GM19468 (cell line): Measurements from ENCODE around the gene TMTC2.
A peak's percentile ranks its signal among the peaks of the same experiment; 100 is the strongest.

Experiments used
- ATAC-seq: cut with Tn5 transposase; IDR thresholded peaks from one replicate; pipeline ENCODE4 v1.9.1; 2021; ENCODE audit warnings: mild to moderate bottlenecking, moderate library complexity, moderate number of reproducible peaks; ENCODE audit not compliant: unreplicated experiment; ENCODE audit errors: extremely low read depth

Gene TMTC2

DNA sequence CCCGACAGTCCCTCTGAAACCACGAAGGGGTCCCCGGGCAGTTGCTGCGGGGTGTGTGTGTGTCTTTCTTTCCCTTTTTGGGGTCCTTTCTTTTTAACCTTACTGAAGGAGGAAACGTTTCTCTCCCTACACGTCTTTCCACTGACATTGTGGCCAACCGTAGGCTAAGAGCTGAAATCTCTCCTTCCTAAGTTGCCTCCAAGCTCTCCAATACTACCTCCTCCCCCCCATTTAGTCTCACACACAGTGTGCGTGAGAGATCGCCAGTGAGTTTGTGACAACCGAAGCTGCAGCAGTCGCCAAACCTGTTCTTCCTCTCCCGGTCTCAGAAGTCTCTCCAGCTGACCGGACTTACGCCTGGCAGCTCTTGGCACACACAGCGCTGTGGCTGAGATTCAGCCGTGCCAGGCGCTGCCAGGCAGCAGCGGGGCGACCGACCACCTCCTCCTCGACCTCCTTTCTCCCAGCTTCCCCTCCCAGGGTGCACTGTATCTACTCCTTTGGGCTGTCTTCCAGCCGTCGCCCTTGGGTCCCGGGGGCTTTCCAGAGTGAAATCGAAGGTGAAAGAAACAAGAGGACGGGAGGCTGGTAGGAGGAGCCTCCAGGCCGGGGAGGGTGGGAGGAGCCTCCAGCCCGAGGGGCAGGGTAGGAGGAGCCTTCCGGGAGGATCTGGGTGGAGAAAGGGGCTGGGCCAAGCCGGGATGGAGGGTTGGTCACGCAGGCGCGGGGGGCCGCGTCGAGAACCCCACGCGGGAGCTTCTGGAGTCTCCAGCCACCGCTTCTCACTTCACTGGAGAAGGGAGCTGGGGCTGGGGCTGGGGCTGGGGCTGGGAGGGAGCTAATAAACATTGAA, at the start of gene TMTC2:
TMTC2 (plus strand) TSS at position 739 of the 853 bp plus-strand sequence.
- ATAC-seq = peak; percentile 74

DNA sequence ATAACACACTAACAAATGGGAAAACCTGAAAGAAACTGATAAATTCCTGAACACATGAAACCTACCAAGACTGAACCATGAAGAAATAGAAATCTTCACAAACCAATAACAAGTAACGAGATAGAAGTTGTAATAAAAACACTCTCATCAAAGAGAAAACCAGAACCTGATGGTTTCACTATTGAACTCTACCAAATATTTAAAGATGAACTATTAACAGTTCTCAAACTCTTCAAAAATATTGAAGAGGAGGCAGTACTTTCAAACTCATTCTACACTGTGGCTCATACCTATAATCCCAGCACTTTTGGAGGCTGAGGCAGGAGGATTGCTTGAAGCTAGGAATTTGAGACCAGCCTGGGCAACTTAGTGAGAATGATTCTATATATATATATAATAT, 48.4 kb upstream of the TMTC2 start:
- peak; percentile 52 for ATAC-seq

DNA sequence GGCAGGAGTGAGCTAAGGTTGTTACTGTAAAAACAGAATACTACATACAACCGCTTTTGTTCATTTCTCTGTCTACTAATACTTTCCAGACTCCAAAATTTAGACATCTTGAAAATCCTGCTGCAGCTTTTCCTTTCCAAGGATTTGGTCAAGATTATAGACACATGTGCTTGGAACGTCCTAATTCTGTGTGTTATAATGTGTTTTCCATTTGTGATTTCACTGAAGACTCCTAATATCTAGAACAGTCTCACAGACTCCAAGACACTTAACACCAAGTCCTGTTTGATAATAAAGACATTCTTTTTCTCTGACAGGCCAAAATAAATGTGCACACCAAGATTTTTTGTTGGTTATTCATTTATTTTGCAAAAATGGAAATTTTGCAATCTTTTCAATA, 41.8 kb upstream of the TMTC2 start:
- ATAC-seq = no peak

DNA sequence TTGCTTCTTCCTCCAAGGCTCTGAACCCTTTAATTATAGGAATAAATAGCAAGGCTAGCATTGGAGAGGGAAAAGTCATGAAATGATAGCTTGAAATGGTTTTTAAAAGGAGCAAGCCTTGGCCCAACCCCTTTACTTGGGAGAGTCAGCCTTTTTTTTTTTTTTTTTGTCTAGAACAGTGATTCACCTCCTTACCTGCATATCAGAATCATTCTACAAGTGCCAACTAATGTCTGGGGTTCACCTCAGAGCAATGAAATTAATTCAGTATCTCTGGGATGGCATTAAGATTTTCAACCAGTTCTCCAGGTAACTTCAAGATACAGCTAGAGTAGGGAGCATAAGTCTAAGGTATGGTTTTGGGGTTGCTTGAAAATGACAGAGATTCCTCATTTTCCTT, 41.3 kb upstream of the TMTC2 start:
- no peak for ATAC-seq

DNA sequence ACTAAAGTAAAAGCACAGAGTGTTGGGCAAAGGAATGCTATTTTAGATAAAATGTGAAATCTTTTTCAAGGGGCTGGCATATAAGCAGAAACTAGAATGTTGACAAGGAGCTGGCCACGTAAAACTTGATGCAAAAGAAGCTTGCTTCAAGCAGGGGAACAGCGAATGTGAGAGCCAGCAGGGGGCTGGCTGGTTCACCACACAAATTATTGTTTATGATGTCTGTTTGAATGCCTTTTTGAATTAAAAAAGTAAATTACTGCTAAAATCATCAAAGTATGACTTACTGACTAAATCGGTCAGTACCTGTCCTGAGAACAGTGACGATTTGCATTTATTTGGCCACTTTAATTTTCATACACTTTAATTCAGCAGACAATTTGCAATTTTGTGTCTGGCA, 38.9 kb upstream of the TMTC2 start:
- ATAC-seq = no peak

DNA sequence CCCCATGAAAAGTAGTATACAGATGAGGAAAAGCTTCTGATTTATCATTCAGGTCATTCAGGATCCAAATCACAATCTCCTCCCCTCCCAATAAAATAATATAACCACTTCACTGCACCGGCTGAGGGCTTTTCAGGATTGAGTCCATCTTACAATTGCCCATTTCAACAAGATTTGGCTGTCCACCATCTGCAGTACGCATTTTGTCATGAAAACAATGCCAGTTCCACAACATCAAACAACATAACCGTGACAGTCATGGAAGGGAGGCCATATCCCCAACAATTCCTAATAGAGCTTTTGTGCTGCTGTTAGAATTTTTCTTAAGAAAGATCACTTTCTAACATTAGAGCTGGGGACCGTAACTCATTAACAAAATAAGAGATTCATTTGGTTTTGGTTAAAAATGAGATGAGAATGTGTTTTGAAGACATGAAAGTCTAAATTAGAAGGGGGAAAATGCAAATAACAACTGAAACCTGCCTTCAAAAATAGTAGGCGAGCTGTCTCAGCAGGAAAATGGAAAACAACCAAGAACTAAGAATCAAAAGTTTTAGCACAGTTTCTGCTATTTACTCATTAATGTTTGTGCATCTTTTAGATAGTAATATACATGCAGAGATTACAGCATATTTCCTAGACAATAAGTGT, 38.3 kb upstream of the TMTC2 start:
- ATAC-seq = no peak

DNA sequence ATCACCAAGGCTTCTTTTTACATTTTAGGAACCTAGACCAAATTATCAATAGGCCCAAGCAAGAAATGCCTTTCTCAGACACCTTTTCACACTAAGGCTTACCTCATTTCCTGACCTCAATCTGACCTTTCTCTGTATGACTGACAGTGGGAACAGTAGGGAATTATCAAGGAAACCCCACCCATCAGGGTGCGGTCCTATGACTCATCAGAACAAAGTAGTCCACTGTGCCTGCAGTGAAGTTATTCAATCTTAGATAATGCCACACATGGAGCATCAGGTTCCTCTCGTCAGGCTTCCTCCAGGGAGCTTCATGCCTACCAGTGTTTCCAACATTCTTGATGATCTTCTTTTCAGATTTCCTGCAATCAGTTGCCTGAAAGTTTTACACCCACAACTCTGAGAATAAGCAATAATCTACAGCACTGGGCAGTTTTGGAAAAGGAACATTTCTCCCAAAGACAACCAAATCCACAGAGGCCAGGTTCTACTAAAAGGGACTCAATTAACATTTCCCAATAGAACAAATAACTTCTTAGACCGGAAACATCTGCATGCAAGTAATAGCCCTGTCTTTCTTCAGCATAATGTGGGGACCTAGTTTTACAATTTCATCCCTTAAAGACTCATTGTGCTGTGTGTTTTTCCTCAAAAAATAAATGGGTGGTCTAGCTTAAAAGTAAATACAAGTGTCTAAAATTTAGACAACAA, 35.9 kb upstream of the TMTC2 start:
- ATAC-seq = peak; percentile 52

DNA sequence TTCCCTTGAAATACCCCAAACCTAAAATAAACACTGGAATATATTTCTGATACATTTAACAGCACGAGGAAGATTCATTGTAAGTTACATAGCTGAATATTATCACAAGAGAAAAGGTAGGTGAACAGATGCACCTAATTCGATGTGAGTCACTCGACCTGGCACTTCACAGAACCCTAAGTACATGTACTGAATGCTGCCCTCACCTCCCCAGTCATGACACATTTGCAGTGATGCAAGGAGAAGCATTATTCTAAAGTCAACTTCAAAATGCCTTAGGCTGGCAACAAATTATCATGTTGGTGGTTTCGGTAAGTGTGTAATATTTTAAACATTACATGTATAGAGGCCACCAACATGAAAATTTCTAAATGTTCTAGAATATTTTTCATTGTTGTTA, 35.2 kb upstream of the TMTC2 start:
- ATAC-seq = no peak

DNA sequence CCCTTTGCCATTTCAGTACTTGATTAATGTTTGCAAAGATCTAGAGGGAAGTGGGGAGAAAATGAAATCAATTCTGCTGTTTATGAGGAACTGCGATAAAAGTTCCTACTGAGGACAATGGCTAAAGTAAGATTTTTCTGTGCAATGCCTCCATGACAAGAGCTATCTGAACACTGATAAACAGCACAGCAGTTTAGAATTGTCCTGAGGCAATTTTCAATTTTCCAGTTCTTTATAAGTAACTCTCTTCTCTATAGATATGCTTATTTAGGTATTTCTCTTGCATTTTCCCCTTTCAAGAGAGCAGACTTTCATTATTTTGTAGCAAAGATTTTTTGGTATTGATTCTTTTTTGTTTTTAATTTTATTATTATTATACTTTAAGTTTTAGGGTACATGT, 34.6 kb upstream of the TMTC2 start:
- no peak for ATAC-seq

DNA sequence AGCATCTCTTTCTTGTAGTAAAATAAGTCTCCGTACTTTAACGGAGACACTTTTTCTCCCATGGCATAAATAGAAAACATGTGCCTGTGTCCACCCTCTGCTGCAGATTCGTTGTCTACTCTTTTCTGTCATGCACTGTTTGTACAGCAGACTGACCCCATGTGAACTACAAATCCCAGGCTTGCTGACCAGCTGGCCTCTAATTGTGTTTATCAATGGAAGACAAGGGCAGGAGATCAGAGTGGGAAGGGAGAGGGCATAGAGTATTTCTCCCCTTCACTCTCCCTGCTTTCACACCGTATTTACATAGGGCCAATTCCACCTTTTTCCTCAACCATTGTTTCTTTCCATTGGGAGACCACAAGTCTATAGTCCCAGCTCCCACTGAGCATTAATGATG, 31.0 kb upstream of the TMTC2 start:
- ATAC-seq = no peak

DNA sequence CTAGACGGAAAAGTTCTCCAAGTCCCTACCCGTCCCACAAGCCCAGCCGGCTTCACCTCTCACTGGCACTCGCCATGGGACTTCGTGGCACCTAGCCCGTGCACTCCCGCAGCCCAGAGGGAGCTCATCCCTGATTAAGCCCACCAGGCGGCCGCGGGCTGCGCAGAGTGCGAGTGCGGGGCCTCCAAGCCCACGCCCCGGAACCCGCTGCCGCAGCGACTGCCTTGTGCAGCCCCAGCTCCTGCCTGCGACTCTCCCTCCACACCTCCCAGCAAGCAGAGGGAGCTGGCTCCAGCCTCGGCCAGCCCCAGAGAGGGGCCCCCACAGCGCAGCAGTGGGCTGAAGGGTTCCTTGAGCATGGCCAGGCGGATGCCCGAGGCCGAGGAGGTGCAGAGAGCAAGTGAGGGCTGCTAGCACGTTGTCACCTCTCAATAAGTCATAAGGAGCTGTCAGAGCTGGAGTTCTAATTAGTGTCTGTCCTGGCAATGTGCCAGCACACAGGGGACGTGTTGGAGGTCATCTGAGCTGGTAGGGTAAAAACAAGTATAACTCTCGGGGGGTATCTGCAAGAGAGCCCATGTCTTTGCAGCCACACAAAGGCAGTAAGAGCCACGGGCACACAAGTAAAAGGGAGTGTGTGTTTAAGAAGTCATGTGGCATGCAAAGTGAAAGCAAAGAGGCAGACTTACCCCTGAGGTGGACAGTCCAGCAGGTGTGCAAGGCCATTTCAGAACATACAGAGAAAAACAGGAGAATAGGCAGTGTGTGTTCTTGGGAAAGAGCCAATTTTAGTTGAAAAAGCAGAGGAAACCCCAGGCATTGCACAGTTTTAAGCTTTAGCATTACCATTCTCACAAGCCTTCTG, 27.1 kb upstream of the TMTC2 start:
- no peak for ATAC-seq

DNA sequence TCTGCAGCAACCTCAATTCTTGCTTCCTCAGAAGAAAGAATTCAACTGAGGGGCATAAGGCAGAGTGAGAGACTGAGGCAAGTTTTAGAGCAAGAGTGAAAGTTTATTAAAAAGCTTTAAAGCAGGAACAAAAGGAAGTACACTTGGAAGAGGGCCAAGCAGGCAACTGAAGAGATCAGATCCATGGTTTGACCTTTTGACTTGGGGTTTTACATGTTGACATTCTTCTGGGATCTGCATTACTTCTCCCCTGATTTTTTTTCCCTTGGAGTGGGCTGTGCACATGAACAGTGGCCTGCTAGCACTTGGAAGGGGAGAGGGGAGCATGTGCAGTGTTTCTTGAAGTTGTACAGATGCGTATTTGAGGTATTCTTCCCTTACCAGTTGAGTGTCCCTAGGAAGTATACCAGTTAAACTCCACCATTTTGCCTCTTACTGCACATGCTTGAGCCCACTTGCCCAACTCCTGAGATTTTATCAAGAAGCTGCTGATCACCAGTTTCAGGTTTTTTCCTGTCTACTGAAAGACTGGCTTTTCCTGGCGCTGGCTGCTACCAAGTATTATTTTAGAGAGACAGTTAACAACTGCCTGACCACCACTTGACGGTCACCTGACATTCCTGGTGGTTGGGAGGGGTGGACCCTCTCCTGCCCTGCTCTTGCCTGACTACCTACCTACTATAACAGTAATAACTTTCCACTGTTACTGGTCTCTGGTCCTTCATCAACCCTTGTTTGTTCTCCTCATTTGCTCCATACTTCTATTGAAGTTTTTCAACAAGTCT, 26.0 kb upstream of the TMTC2 start:
- no peak for ATAC-seq

DNA sequence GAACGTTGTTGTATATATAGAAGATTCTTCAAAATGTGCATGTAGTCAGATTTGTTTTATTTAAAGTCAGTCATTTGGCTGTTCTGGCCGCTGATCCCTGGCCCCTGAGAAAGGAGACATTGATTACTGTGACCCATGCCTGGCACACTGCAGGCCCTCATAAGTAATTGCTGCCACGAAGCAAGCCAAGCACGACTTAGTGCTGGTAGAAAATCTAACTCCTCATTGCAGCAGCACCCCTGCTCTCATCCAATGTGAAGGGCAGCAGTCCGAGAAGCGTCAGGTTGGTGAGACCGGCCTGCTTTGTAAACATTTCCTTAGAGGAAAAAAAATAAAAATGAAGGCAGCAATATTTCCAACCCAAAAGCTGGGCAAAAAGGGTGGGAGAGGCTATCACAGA, 22.8 kb upstream of the TMTC2 start:
- no peak for ATAC-seq

DNA sequence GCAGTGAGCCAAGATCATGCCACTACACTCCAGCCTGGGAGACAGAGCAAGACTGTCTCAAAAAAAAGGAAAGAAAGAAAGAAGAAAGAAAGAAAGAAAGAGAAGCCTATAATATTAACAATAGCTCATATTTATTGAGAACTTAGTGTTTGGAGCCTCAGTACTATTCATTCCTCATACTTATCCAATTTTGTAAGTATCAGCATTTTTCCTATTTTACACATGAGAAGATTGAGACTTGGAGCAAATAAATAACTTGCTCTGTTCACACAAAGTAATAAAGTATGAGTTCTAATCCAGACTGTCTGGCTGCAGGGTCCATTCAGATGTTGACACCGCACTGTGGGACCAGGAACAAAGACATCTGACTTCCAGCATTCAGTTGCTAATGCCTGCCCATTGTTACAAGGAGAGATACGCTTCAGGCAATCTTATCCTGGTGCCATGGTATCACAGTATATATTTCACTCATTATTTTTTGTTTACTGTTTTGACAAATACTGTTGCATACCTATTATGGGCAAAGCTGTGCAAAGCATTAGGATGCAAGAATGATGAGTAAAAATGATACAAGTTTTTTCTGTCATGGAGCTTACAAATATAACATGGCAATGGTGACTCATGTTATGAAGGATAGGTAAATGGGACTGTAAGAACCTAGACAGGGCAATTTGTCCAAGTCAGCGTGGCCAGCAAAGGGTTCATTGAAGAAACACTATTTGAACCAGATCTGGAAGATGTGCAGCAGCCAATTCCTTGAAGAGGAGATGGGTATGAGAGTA, 21.4 kb upstream of the TMTC2 start:
- no peak for ATAC-seq

DNA sequence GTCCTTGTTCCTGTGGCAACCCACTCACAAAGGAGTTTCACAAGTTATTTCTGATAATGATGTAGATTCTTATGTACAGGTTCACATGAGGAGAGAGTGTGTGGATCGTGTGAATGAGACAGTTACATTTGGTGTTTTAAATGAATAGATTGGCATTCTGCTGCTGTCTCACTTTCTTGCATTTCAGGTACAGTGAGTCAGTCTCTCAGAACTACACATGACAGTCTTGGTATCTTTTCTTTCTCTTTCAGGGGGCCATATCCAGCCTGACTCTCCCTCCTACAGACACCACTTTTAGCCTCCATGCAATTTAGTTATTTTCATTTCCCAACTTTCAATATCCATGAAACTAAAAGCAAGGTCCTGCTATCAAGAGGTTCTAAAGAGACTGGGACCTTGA, 19.9 kb upstream of the TMTC2 start:
- ATAC-seq = no peak

DNA sequence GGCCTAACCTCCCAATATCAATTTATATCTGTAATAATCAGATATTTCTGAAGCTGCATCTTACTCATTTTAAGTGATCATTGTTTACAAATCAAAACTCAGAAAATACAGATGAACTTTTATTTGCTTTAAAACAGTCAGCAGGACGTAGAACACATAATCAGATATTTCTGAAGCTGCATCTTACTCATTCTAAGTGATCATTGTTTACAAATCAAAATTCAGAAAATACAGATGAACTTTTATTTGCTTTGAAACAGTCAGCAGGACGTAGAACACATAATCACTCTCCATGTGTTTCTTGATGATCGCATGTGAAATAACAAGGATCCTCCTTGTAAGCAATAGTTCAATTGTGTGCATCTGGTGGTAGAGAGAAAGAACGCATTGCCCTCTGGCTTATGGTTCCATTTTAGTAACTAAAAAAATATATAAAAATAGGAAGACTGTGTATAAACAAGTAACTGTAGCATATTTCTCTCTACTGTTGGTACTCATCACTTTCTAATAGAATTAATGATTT, 15.0 kb upstream of the TMTC2 start:
- ATAC-seq = no peak

DNA sequence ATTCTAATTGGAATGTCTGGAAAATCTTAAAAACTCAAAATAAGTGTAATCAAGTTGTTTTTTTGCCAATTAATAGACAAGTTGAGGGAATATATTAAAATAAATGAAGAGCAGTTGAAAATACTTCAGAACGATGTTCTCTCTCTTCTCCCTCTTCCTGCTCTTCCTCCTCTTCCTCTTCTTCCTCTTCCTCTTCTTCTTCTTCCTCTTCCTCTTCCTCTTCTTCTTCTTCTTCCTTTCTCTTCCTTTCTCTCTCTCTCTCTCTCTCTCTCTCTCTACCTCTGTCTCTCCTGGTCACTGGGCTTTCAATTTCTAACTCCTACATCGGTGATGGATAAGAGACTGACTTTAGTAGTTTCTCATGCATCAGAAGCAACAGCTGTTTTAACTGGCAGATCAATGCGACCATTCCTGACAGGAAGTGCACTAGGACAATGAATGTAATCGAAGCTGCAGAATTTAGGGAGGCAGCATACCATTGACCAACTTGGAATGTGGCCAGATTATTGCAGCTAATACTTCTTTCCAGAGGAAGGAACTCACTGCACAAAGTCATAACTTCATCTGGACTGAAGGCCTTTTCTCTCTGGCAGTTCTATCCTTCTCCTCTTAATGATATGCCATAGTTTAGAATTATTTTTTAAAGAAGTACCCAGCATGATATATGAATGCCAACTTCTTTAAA, 13.8 kb upstream of the TMTC2 start:
- no peak for ATAC-seq

DNA sequence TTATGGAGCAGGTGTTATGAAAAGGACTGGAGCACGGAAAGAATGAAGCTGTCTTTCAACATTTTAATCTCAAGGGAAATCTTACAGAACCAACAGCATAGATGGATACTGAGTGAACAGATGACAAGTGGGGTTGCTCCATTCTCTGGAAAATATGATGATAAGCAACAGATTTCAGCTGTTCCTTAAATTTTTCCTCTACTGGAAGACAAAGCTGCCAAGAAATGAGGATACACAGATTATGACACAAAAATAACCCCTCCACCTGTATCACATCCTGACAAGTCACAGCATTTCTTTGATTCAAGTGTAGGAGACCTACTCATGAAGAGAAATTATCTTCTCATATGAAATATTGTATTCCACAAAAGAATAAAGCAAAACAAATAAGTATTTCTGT, 13.0 kb upstream of the TMTC2 start:
- no peak for ATAC-seq
